Hair follicle dermal papilla cell (primary cell): ENCODE measurements around the gene EPB41L5. TPM values are rescaled to one million over a fixed set of nuclear protein-coding genes. Genes with fewer than 3 reads are reported as not detected.

Experiments
- small RNA-seq: library from RNA; depleted of rRNA; stranded (forward); fragments of <200 nt; gene quantifications from one replicate; pipeline ENCODE3, GENCODE V24; 2012
- total RNA-seq: library from RNA; depleted of rRNA; stranded (reverse); fragments of >200 nt; gene quantifications from 2 replicates; pipeline ENCODE4 v1.2.3, GENCODE V29; 2012

EPB41L5 gene
- total RNA-seq, result 10.4 and 15.7 TPM in 2 replicates

DNA sequence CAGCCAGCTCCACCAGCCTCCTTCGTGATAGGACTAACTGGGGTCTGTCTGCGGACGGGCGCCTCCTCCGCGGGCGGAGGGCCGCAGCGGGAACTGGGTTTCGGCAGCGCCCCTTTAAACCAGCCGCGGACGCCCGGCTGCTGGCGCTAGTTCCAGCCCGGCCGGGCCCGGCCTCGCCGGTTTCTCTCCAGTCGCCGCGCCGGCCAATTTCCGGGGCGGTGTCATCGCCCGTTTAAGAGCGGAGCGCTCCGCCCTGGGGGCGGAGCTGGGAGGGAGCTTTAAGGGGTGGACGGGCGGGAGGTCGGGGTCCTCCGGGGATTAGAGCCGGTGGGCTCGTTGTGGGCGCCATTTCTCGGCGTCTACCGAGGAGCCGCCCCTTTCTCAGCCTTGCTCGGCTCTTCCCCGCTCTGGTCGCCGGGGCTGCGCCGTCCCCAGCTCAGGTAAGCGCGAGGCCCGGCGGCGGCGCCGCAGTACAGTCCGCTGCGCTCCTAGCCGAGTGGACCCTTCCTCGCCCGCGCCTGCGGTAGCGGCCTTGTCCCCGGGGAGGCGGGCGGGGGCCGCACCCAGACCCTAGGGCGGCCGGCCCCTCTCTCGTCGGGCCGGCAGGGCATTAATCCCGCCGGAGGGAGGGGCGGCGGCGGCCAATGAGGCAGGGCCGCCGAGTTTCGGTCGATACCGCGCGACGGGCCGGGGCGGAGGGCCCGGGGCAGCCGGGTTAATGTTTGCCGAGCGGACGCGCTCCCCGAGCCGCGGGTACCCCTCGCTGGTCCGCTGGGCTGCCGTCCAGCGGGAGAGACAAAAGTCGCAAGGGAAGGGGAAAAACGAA, at the start of gene EPB41L5:
Gene EPB41L5 (plus strand): TSS at position 307 of the 826 bp plus-strand sequence. CDS start 6,008 bp downstream, outside the sequence.

DNA sequence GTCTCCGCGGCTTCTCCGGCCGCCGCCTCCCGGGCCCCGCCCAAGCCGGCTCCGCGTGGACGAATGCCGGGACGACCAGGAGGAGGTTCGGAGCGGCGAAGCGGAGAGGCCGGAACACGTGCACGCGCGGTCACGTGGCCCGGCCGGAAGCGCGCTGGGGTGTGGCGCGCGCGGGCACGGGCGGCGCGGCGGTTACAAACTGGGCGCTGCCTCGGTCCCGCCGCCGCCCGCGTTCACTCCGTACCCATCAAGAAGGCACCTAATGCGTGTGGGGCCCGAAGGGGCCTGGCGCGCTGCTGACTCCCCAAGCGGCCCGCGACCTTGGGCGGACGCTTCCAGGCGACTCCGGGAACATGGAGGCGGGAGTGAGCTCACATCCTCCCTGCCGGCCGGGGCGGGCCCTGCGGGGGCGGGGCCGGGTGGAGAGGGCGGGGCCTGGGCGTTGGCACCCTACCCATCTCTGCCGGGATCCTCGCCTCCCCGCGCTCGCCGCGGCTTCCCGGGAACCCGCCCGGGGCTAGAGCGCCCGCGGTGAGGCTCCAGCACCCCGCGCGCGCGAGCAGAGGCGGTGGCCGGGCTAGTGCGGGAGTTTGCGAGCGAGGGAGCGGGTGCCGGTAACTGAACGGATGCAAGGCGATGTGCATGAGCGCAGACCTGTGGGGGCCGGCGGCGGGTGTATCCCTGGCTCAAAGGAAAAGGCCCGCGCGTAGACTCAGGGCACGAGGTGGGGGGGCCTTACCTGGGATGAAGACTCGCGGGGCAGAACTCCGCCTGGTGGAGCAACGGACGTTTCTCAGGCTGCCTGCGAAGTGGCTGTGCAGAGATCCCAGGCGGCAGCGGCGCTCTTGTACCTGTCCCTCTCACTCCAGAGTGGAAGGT, 210.4 kb downstream of the EPB41L5 start, which contains the start of gene TMEM185B:
Gene TMEM185B (minus strand): TSS at position 367 of the 879 bp plus-strand sequence. CDS start 424 bp downstream, outside the sequence.

Small RNAs within 50 kb of the gene (small RNA-seq; reads per million reads assigned to genes)
- gene MTND4LP14, result not detected
- not detected for gene RF00019

Other genes starting within 250 kb of the EPB41L5 start
- gene TMEM185B, start 210.3 kb downstream of the EPB41L5 start, total RNA-seq, result 38.6 and 48.4 TPM in 2 replicates
- gene RALB, start 239.8 kb downstream of the EPB41L5 start, total RNA-seq, result 36.2 and 40.8 TPM in 2 replicates